PFSK-1 (cell line): ENCODE data around the gene THSD4.

Experiments
- REST ChIP-seq, 2 experiments: IDR thresholded peaks; 2 replicates each; pipeline versions ENCODE4 v1.6.1 to v1.8.0; 2011 to 2012; ENCODE audit warnings: low read depth in 2 of 2, low read length in 2 of 2, control low read depth in 1 of 2, inconsistent platforms in 1 of 2, mild to moderate bottlenecking in 1 of 2, moderate library complexity in 1 of 2; ENCODE audit not compliant: insufficient read depth in 1 of 2
- SIN3A ChIP-seq: IDR thresholded peaks from 2 replicates; pipeline ENCODE4 v1.6.1; 2012; ENCODE audit warnings: mild to moderate bottlenecking, low read length, moderate library complexity, borderline replicate concordance; ENCODE audit not compliant: insufficient read depth
- TAF1 ChIP-seq: IDR thresholded peaks from 2 replicates; pipeline ENCODE4 v1.6.1; 2012; ENCODE audit warnings: low read length, control low read depth, borderline replicate concordance; ENCODE audit not compliant: insufficient read depth

- TF ChIP-seq REST (IDR thresholded peaks at IDR 0.05; ENCODE audit: insufficient read depth in 1 of 2, low read depth in 2 of 2, low read length in 2 of 2) (no peak), TAF1 (no peak), SIN3A (no peak)
These were observed 208.3 kb downstream of the THSD4 start for GRCh38 chr15:71323584-71323983.
